Breast epithelium (tissue), 4 donors: ENCODE measurements around the gene ITGB2. TPM values are rescaled to one million over a fixed set of nuclear protein-coding genes. Genes with fewer than 3 reads are reported as not detected.

Experiments used
- DNase-seq, 2 donors: peaks; one replicate each; pipeline ENCODE4 v3.0.0-alpha.2; 2019; ENCODE audit warnings: low spot score in 2 of 2
- H3K27ac ChIP-seq, 2 donors: fragments of 200-600 bp; sonication (generic) in 1 of 2; one replicate each; pipeline ENCODE4 v1.5.1; 2016 to 2019; ENCODE audit warnings: mild to moderate bottlenecking in 1 of 2
- H3K27me3 ChIP-seq, 2 donors: fragments of 200-600 bp; sonication (generic) in 1 of 2; one replicate each; pipeline versions ENCODE4 v1.5.1 to v1.6.0; 2017 to 2019; ENCODE audit warnings: control low read depth in 1 of 2, mild to moderate bottlenecking in 1 of 2
- H3K36me3 ChIP-seq: fragments of 200-600 bp; one replicate; pipeline ENCODE4 v1.5.1; 2019
- H3K4me1 ChIP-seq, 2 donors: fragments of 200-600 bp; sonication (generic); one replicate each; pipeline ENCODE4 v1.5.1; 2016 to 2019; ENCODE audit warnings: control low read depth in 1 of 2
- H3K4me3 ChIP-seq, 3 donors: fragments of 200-600 bp; sonication (generic); 1 replicate in 2 of 3; 2 replicates in 1 of 3; pipeline ENCODE4 v1.5.1; 2016 to 2019; ENCODE audit warnings: mild to moderate bottlenecking in 3 of 3, moderate library complexity in 2 of 3
- H3K9me3 ChIP-seq, 2 donors: fragments of 200-600 bp; sonication (generic) in 1 of 2; one replicate each; pipeline ENCODE4 v1.5.1; 2016 to 2019; ENCODE audit warnings: control low read depth in 1 of 2
- CTCF ChIP-seq, 3 donors: fragments of 450-650 bp; IDR thresholded peaks; one replicate each; pipeline ENCODE4 v1.5.1; 2016 to 2017; ENCODE audit warnings: antibody characterized with exemption in 3 of 3, mild to moderate bottlenecking in 3 of 3, moderate library complexity in 3 of 3
- POLR2A ChIP-seq: fragments of 450-650 bp; IDR thresholded peaks from one replicate; pipeline ENCODE4 v1.6.1; 2016; ENCODE audit warnings: antibody characterized with exemption, mild to moderate bottlenecking, moderate library complexity
- POLR2AphosphoS5 ChIP-seq, 3 donors: sonication (generic); formaldehyde crosslinking; IDR thresholded peaks; one replicate each; pipeline ENCODE4 v1.6.1; 2017; ENCODE audit warnings: antibody characterized with exemption in 3 of 3
- intact Hi-C: fragments of 100-400 bp; cut with DNase I; formaldehyde crosslinking; loops from one replicate; pipeline ENCODE4 v1.15.1; 2023; ENCODE audit warnings: low total_unique reads
- total RNA-seq, 3 donors: library from RNA; depleted of rRNA; stranded (reverse); fragments of >200 nt; gene quantifications; one replicate each; pipeline ENCODE4 v1.1.0, GENCODE V29; 2016

ITGB2 gene
- total RNA-seq, 3 donors from 2014 or later, result 19.7 to 242 (median 92.8) TPM

- Histone ChIP-seq H3K27ac (no peak overlapping the region), H3K36me3 (no peaks in the 10 kb centered on the region), H3K9me3 (no peaks in the 10 kb centered on the region), H3K4me3 (no peak overlapping the region), H3K4me1 (peaks cover 0 to 8% of the 10 kb centered on the region in 2 donors), H3K27me3 (no peaks in the 10 kb centered on the region)
- no peak for TF ChIP-seq POLR2AphosphoS5 (IDR thresholded peaks at IDR 0.05)
- TF ChIP-seq CTCF (IDR thresholded peaks at IDR 0.05), result no peak
- TF ChIP-seq POLR2A, result no peak
- no peak for DNase-seq
- intact Hi-C loops, result no loop called here
Measured at GRCh38 chr21:44908908-44909307, 11.8 kb downstream of the ITGB2 start.

- TF ChIP-seq POLR2AphosphoS5 (IDR thresholded peaks at IDR 0.05), result no peak
- H3K4me3 ChIP-seq, result peak overlapping the region in 2 of 3 donors; percentile 19 to 27
- H3K27ac ChIP-seq, result no peak overlapping the region
- no peak for DNase-seq
- peaks cover 0 to 8% of the 10 kb centered on the region in 2 donors for H3K4me1 ChIP-seq
- H3K9me3 ChIP-seq, result no peaks in the 10 kb centered on the region
- H3K36me3 ChIP-seq, result no peaks in the 10 kb centered on the region
- intact Hi-C loops, result no loop called here
- no peaks in the 10 kb centered on the region for H3K27me3 ChIP-seq
Measured at GRCh38 chr21:44907966-44908895, 12.5 kb downstream of the ITGB2 start.

- no peak overlapping the region for H3K27ac ChIP-seq
- TF ChIP-seq CTCF (IDR thresholded peaks at IDR 0.05), result no peak
- TF ChIP-seq POLR2A, result no peak
- no peak for TF ChIP-seq POLR2AphosphoS5 (IDR thresholded peaks at IDR 0.05)
- peak overlapping the region in 2 of 3 donors; percentile 19 to 27 for H3K4me3 ChIP-seq
- no peaks in the 10 kb centered on the region for H3K36me3 ChIP-seq
- peaks cover 0 to 8% of the 10 kb centered on the region in 2 donors for H3K4me1 ChIP-seq
- no peaks in the 10 kb centered on the region for H3K9me3 ChIP-seq
- intact Hi-C loops, result no loop called here
- no peak for DNase-seq
- no peaks in the 10 kb centered on the region for H3K27me3 ChIP-seq
Measured at GRCh38 chr21:44907225-44907965, 13.3 kb downstream of the ITGB2 start.

- H3K9me3 ChIP-seq, result no peaks in the 10 kb centered on the region
- no peaks in the 10 kb centered on the region for H3K36me3 ChIP-seq
- DNase-seq, result no peak
- peaks cover 0 to 1% of the 10 kb centered on the region in 2 donors for H3K4me1 ChIP-seq
- TF ChIP-seq POLR2AphosphoS5 (IDR thresholded peaks at IDR 0.05), result no peak
- no peak for TF ChIP-seq CTCF (IDR thresholded peaks at IDR 0.05)
- H3K27me3 ChIP-seq, result no peaks in the 10 kb centered on the region
- no peak overlapping the region for H3K4me3 ChIP-seq
- H3K27ac ChIP-seq, result no peak overlapping the region
- intact Hi-C loops, result no loop called here
Measured at GRCh38 chr21:44905728-44906090, 15.0 kb downstream of the ITGB2 start.

- intact Hi-C loops, result no loop called here
- TF ChIP-seq POLR2AphosphoS5 (IDR thresholded peaks at IDR 0.05) (no peak), CTCF (IDR thresholded peaks at IDR 0.05) (no peak), POLR2A (no peak)
- Histone ChIP-seq H3K4me1 (no peaks in the 10 kb centered on the region), H3K36me3 (no peaks in the 10 kb centered on the region), H3K9me3 (no peaks in the 10 kb centered on the region), H3K27me3 (no peaks in the 10 kb centered on the region), H3K4me3 (no peak overlapping the region), H3K27ac (no peak overlapping the region)
- no peak for DNase-seq
Measured at GRCh38 chr21:44905016-44905727, 15.5 kb downstream of the ITGB2 start.
